ENCODE measurements around the gene WDFY4. TPM values are rescaled to one million over a fixed set of nuclear protein-coding genes. Genes with fewer than 3 reads are reported as not detected.
A peak's percentile ranks its signal among the peaks of the same experiment; 100 is the strongest.

WDFY4 gene
- total RNA-seq, 1 experiment from 2014 or later, result 0.23 TPM

- ATAC-seq (no peak), DNase-seq (ENCODE audit: low read depth, low spot score) (no peak)
- CTCF ChIA-PET, result no interaction called here
- Histone ChIP-seq H3K27ac (ENCODE audit: low read length) (no peak overlapping the region), H3K9me3 (ENCODE audit: control insufficient read depth, insufficient read depth, low read depth, low read length) (no peaks in the 10 kb centered on the region), H3K4me1 (ENCODE audit: control insufficient read depth, insufficient read depth, low read length) (no peaks in the 10 kb centered on the region), H3K36me3 (ENCODE audit: control insufficient read depth, insufficient read depth, low read length) (no peaks in the 10 kb centered on the region), H3K4me3 (ENCODE audit: low read depth in 2 of 2, low read length in 2 of 2) (no peak overlapping the region), H3K27me3 (ENCODE audit: control insufficient read depth, insufficient read depth, low read length) (no peaks in the 10 kb centered on the region)
- in situ Hi-C loops (cut with HindIII; ENCODE audit: low pct_unique_long_range_greater_than_20kb, low sequenced_read_pairs), result no loop called here
- intact Hi-C loops (cut with micrococcal nuclease; ENCODE audit: unreplicated experiment), result no loop called here
- TF ChIP-seq CTCF (IDR thresholded peaks at IDR 0.05), result no peak
- TF ChIP-seq SIN3A (IDR thresholded peaks at IDR 0.05; ENCODE audit: borderline replicate concordance, insufficient read depth, low read depth, low read length), result no peak
- POLR2A ChIA-PET, result no interaction called here
- no TSS peak for BruUV-seq (replicated peaks)
These were observed 316.0 kb downstream of the WDFY4 start for GRCh38 chr10:49000437-49001398.

- TF ChIP-seq TCF7L2 (IDR thresholded peaks at IDR 0.05; ENCODE audit: low read depth, low read length) (no peak), POLR2AphosphoS5 (IDR thresholded peaks at IDR 0.05; ENCODE audit: low read depth, low read length) (no peak), REST (IDR thresholded peaks at IDR 0.05; ENCODE audit: insufficient read depth in 1 of 2, low read depth in 2 of 2, low read length in 1 of 2) (no peak), SIN3A (IDR thresholded peaks at IDR 0.05; ENCODE audit: borderline replicate concordance, insufficient read depth, low read depth, low read length) (no peak), CTCF (IDR thresholded peaks at IDR 0.05) (0 out of 2 replicates have a peak, but pooled peaks have one; percentile 32)
- H3K36me3 ChIP-seq (ENCODE audit: control insufficient read depth, insufficient read depth, low read length), result no peaks in the 10 kb centered on the region
- no peak overlapping the region for H3K27ac ChIP-seq (ENCODE audit: low read length)
- no peaks in the 10 kb centered on the region for H3K27me3 ChIP-seq (ENCODE audit: control insufficient read depth, insufficient read depth, low read length)
- DNase-seq (ENCODE audit: low read depth, low spot score) (no peak), ATAC-seq (peak; percentile 75)
- ChIA-PET POLR2A (no interaction called here), CTCF (no interaction called here)
- H3K4me1 ChIP-seq (ENCODE audit: control insufficient read depth, insufficient read depth, low read length), result no peaks in the 10 kb centered on the region
- H3K4me3 ChIP-seq (ENCODE audit: low read depth in 2 of 2, low read length in 2 of 2), result no peak overlapping the region
- no TSS peak for BruUV-seq (replicated peaks)
- in situ Hi-C loops (cut with HindIII; ENCODE audit: low pct_unique_long_range_greater_than_20kb, low sequenced_read_pairs) (no loop called here), intact Hi-C loops (cut with micrococcal nuclease; ENCODE audit: unreplicated experiment) (no loop called here)
- H3K9me3 ChIP-seq (ENCODE audit: control insufficient read depth, insufficient read depth, low read depth, low read length), result no peaks in the 10 kb centered on the region
These were observed 316.7 kb downstream of the WDFY4 start for GRCh38 chr10:49001402-49001801.
